SU-DHL-6 (cell line): ENCODE results near the gene AQP12B.

Source experiments
- EZH2phosphoT487 ChIP-seq: fragments of 200-600 bp; sonication (generic), shearing (Covaris generic); conservative IDR thresholded peaks from 2 replicates; pipeline ENCODE4 v1.6.1; 2018; ENCODE audit warnings: mild to moderate bottlenecking, antibody characterized with exemption, low read length, moderate library complexity, mixed read lengths
- TF ChIP-seq, protein P1 (sequence below): fragments of 200-600 bp; sonication (generic); IDR thresholded peaks from one replicate; pipeline ENCODE4 v1.5.1; 2017; ENCODE audit warnings: antibody characterized with exemption, mild to moderate bottlenecking, low read length, moderate library complexity; ENCODE audit not compliant: insufficient read depth, poor library complexity, severe bottlenecking

DNA sequence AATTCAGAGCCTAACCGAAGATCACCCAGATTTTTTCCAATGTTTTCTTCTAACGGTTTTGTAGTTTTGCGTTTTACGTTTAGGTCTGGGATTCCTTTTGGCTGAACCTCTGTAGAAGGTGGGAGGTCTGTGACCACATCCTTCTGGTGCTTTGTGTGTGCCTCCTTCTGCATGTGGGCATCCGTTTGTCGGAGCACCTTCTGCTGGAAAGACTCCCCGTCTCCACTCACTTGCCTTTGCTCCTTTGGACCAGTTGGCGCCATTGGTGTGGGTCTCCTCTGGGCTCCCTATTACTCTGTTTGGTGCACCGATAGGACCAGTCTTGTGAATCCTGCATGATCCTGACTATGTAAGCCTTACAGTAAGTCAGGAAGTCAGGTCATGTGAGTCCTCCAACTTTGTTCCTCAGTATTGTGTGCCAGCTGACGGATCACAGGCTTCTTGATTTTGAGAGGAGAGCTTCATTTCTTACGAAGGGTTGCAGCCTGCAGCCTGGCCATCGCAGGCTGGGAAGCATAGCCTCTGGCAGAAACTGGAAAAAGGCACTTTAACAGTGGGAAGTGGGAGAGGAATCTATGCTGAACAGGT, 22.6 kb upstream of the AQP12B start:
- TF ChIP-seq, protein P1, sequence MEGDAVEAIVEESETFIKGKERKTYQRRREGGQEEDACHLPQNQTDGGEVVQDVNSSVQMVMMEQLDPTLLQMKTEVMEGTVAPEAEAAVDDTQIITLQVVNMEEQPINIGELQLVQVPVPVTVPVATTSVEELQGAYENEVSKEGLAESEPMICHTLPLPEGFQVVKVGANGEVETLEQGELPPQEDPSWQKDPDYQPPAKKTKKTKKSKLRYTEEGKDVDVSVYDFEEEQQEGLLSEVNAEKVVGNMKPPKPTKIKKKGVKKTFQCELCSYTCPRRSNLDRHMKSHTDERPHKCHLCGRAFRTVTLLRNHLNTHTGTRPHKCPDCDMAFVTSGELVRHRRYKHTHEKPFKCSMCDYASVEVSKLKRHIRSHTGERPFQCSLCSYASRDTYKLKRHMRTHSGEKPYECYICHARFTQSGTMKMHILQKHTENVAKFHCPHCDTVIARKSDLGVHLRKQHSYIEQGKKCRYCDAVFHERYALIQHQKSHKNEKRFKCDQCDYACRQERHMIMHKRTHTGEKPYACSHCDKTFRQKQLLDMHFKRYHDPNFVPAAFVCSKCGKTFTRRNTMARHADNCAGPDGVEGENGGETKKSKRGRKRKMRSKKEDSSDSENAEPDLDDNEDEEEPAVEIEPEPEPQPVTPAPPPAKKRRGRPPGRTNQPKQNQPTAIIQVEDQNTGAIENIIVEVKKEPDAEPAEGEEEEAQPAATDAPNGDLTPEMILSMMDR, result no peak
- no peak for TF ChIP-seq EZH2phosphoT487
